Neuronal stem cell (in vitro differentiated cells): ENCODE measurements around the gene SCEL.

Source experiments
- DNase-seq: peaks from one replicate; pipeline ENCODE4 v3.0.0-alpha.2; 2013; ENCODE audit warnings: low spot score
- H2AFZ ChIP-seq: one replicate; pipeline ENCODE4 v1.6.1; 2013; ENCODE audit warnings: mild to moderate bottlenecking, low read length, inconsistent platforms
- H2AK5ac ChIP-seq: 2 replicates; pipeline ENCODE4 v1.6.1; 2013; ENCODE audit warnings: low read depth, mild to moderate bottlenecking, inconsistent platforms, low read length, moderate library complexity, mixed read lengths
- H2BK120ac ChIP-seq: 2 replicates; pipeline ENCODE4 v1.6.1; 2013; ENCODE audit warnings: low read depth, mild to moderate bottlenecking, inconsistent platforms, low read length, moderate library complexity, mixed read lengths
- H2BK12ac ChIP-seq: one replicate; pipeline ENCODE4 v1.6.1; 2013; ENCODE audit warnings: low read length, inconsistent platforms
- H2BK15ac ChIP-seq: 2 replicates; pipeline ENCODE4 v1.6.1; 2013; ENCODE audit warnings: mild to moderate bottlenecking, low read length, inconsistent platforms, mixed read lengths
- H2BK5ac ChIP-seq: one replicate; pipeline ENCODE4 v1.6.1; 2013; ENCODE audit warnings: inconsistent platforms, mild to moderate bottlenecking, low read length, moderate library complexity
- H3K14ac ChIP-seq: one replicate; pipeline ENCODE4 v1.6.1; 2013; ENCODE audit warnings: low read length, inconsistent platforms
- H3K18ac ChIP-seq: 2 replicates; pipeline ENCODE4 v1.6.1; 2013; ENCODE audit warnings: low read length, inconsistent platforms
- H3K23ac ChIP-seq: 2 replicates; pipeline ENCODE4 v1.6.1; 2013; ENCODE audit warnings: low read depth, mild to moderate bottlenecking, mixed read lengths, low read length, inconsistent platforms; ENCODE audit not compliant: poor library complexity
- H3K27ac ChIP-seq: replicated peaks from 3 replicates; pipeline ENCODE4 v1.5.1; 2013; ENCODE audit warnings: low read length, inconsistent platforms
- H3K27me3 ChIP-seq, 3 experiments: 2 replicates each; pipeline ENCODE4 v1.6.1; 2013; ENCODE audit warnings: low read length in 3 of 3, mild to moderate bottlenecking in 2 of 3, inconsistent platforms in 1 of 3, low read depth in 1 of 3, mixed read lengths in 1 of 3, moderate library complexity in 1 of 3; ENCODE audit not compliant: control insufficient read depth in 3 of 3, insufficient read depth in 3 of 3
- H3K36me3 ChIP-seq, 2 donors: replicated peaks in 1 of 2; 2 replicates each; pipeline ENCODE4 v1.6.1; 2013; ENCODE audit warnings: low read length in 2 of 2; ENCODE audit not compliant: control insufficient read depth in 2 of 2, insufficient read depth in 2 of 2
- H3K4ac ChIP-seq: 2 replicates; pipeline ENCODE4 v1.6.1; 2013; ENCODE audit warnings: inconsistent platforms, mild to moderate bottlenecking, low read length, moderate library complexity
- H3K4me1 ChIP-seq, 2 donors: 1 replicate in 1 of 2; 2 replicates in 1 of 2; pipeline ENCODE4 v1.6.1; 2013; ENCODE audit warnings: low read length in 2 of 2, low read depth in 1 of 2; ENCODE audit not compliant: control insufficient read depth in 2 of 2, insufficient read depth in 1 of 2
- H3K4me2 ChIP-seq: one replicate; pipeline ENCODE4 v1.6.1; 2013; ENCODE audit warnings: mild to moderate bottlenecking, low read length, inconsistent platforms; ENCODE audit not compliant: insufficient read depth, poor library complexity, severe bottlenecking
- H3K4me3 ChIP-seq, 2 donors: 2 replicates each; pipeline ENCODE4 v1.5.1; 2013; ENCODE audit warnings: low read length in 2 of 2, mild to moderate bottlenecking in 2 of 2, inconsistent platforms in 1 of 2, moderate library complexity in 1 of 2
- H3K79me1 ChIP-seq: one replicate; pipeline ENCODE4 v1.6.1; 2013; ENCODE audit warnings: low read depth, mild to moderate bottlenecking, inconsistent platforms, low read length, moderate library complexity
- H3K9ac ChIP-seq: one replicate; pipeline ENCODE4 v1.6.1; 2013; ENCODE audit warnings: mild to moderate bottlenecking, low read depth, low read length, inconsistent platforms; ENCODE audit not compliant: poor library complexity
- H3K9me3 ChIP-seq, 2 donors: replicated peaks in 1 of 2; 2 replicates each; pipeline versions ENCODE3 to v1.6.1; 2013; ENCODE audit warnings: low read length in 2 of 2, mild to moderate bottlenecking in 2 of 2, inconsistent platforms in 1 of 2, low read depth in 1 of 2, mixed read lengths in 1 of 2, moderate library complexity in 1 of 2; ENCODE audit not compliant: control insufficient read depth in 2 of 2, insufficient read depth in 1 of 2
- H4K8ac ChIP-seq: one replicate; pipeline ENCODE4 v1.6.1; 2013; ENCODE audit warnings: low read depth, mild to moderate bottlenecking, inconsistent platforms, low read length, moderate library complexity
- H4K91ac ChIP-seq: one replicate; pipeline ENCODE4 v1.6.1; 2013; ENCODE audit warnings: low read length, low read depth, mild to moderate bottlenecking, inconsistent platforms; ENCODE audit not compliant: poor library complexity
- WGBS, 2 donors: extraction: QIAGEN DNeasy Blood & Tissue Kit; methylation state at CpG; one replicate each; pipeline ENCODE4 v1.1.7; 2013; ENCODE audit warnings: missing lambda C conversion rate in 2 of 2, mixed read lengths in 1 of 2; ENCODE audit not compliant: insufficient read length in 2 of 2, insufficient replicate concordance in 1 of 2; ENCODE audit errors: extremely low coverage in 2 of 2; 5-methylcytosine and 5-hydroxymethylcytosine counted together

Gene SCEL

DNA sequence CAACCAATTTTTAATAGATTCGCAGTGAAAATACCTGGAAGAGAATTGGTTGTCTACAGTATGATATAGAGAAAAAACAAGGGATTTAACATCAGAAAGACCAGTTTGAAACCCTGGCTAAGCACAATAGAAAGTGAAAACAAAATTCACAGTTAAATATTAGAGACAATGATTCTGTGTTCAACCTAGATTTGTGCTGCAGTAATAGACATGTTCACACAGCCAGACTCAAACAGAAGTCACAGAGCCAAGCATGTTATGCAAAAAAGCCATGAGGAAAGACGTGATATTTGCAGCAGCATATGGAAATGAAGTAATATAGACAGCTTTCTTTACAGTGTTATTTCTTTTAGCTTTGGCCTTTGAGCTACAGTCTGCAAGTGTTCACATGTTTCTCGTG is 48.1 kb downstream of the SCEL start:
- Histone ChIP-seq H2BK120ac (no peak overlapping the region), H4K8ac (no peak overlapping the region), H2BK12ac (no peak overlapping the region), H3K4ac (no peak overlapping the region), H4K91ac (no peak overlapping the region), H3K4me3 (no peak overlapping the region), H2BK15ac (no peak overlapping the region), H3K14ac (no peak overlapping the region), H3K27ac (no peak overlapping the region), H3K9me3 (no peaks in the 10 kb centered on the region), H2AFZ (no peak overlapping the region), H3K9ac (no peak overlapping the region), H3K79me1 (no peaks in the 10 kb centered on the region), H3K27me3 (peaks cover 0 to 3% (median 0%) of the 10 kb centered on the region in 3 experiments), H3K4me1 (peaks cover 0 to 2% of the 10 kb centered on the region in 2 donors), H3K18ac (no peak overlapping the region), H3K4me2 (no peak overlapping the region), H2BK5ac (no peak overlapping the region), H3K23ac (no peak overlapping the region), H3K36me3 (no peaks in the 10 kb centered on the region), H2AK5ac (no peak overlapping the region)
- no CpG with 5 or more reads among the region's 3 CpGs for WGBS, 2 donors
- no peak for DNase-seq

DNA sequence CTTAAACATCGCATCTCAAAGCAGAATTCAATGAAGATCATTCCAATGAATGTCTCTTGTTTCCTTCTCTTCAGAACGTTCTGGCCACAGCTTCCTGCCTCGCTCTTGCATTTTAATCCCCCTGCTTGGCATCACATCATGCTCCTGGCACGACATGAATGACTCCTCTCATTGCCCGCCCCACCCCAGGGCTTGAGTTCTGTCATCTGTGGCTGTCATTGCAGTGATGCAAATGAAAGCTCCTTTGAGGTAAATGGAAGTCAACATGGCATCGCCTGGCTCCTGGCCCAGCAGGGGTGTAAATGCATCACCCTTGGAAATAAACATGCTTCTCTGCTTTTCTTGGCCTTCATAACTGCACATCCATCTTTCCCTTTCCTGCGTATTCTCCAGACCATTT is 48.6 kb downstream of the SCEL start:
- no peak overlapping the region for H2BK5ac ChIP-seq
- H4K91ac ChIP-seq: no peak overlapping the region
- H3K9me3 ChIP-seq: no peaks in the 10 kb centered on the region
- H2BK15ac ChIP-seq: no peak overlapping the region
- no peak overlapping the region for H3K27ac ChIP-seq
- H3K4ac ChIP-seq: no peak overlapping the region
- H2AFZ ChIP-seq: no peak overlapping the region
- no peak overlapping the region for H3K23ac ChIP-seq
- H3K36me3 ChIP-seq: no peaks in the 10 kb centered on the region
- no peak overlapping the region for H3K9ac ChIP-seq
- no peaks in the 10 kb centered on the region for H3K79me1 ChIP-seq
- no peak overlapping the region for H2AK5ac ChIP-seq
- no peak for DNase-seq
- WGBS, 2 donors: no CpG with 5 or more reads among the region's 7 CpGs
- H3K4me3 ChIP-seq: no peak overlapping the region
- no peak overlapping the region for H4K8ac ChIP-seq
- H2BK120ac ChIP-seq: no peak overlapping the region
- H3K27me3 ChIP-seq: peaks cover 0 to 3% (median 0%) of the 10 kb centered on the region in 3 experiments
- no peak overlapping the region for H3K14ac ChIP-seq
- H3K18ac ChIP-seq: no peak overlapping the region
- H3K4me1 ChIP-seq: peaks cover 0 to 2% of the 10 kb centered on the region in 2 donors
- no peak overlapping the region for H3K4me2 ChIP-seq
- H2BK12ac ChIP-seq: no peak overlapping the region

DNA sequence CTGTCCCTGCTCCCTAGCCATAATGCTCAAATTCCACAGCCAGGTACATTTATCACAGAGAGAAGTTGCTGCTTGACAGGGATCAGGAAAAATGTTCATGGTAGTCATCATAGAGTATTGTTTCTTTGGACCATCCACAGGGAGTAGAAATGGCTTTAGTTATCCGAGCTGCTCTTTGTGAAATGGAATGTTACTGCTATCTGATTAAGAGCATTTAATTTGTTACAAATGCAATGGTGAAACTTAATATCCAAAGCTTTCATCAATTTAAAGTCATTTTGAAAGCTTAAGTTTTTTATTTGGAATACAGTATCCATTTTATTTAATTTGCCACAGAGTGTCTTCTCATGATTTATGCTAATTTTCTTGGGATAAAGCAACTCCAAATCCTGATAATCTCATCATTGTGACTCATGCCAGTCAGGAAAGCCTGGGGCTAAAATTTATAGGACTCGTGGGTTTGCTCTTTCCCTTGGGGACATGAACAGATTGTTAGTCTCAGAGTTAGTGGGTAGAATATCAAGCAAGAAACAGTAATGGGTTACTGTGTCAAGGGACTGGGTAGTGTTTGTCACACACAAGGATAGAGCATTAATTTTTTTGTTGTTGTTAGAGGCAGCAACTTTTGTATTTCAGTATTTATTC is 59.8 kb downstream of the SCEL start:
- Histone ChIP-seq H2BK120ac (no peak overlapping the region), H2AK5ac (no peak overlapping the region), H3K4me3 (no peak overlapping the region), H3K36me3 (no peaks in the 10 kb centered on the region), H4K8ac (no peak overlapping the region), H3K4me2 (no peak overlapping the region), H4K91ac (no peak overlapping the region), H3K4ac (no peak overlapping the region), H2BK15ac (no peak overlapping the region), H3K9me3 (no peaks in the 10 kb centered on the region), H3K79me1 (no peaks in the 10 kb centered on the region), H3K27ac (no peak overlapping the region), H2AFZ (no peak overlapping the region), H2BK5ac (no peak overlapping the region), H3K9ac (no peak overlapping the region), H3K18ac (no peak overlapping the region), H3K14ac (no peak overlapping the region), H3K4me1 (no peaks in the 10 kb centered on the region), H2BK12ac (no peak overlapping the region), H3K27me3 (no peaks in the 10 kb centered on the region), H3K23ac (no peak overlapping the region)
- no peak for DNase-seq
- WGBS, 2 donors: no CpG with 5 or more reads among the region's 2 CpGs

DNA sequence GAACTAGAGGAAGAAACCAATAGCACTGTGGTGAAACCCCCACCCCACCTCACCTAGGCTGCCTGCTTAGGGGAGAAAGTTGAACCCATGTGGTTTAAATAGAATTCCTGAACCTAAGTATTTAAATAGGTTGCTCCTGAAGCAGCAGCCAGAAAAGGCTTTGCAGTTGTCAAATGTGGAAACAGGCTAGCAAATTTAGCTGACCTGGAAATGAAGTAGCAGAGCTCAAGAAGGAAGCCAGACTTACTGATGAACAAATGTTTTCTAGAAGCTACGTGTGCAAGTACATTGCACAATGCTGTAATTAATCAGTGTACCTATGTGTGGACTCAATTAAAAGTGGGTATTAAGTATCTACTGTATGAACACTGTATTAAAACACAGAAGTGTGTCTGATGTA is 61.3 kb downstream of the SCEL start:
- H4K8ac ChIP-seq: no peak overlapping the region

More for the DNA sequence above, 61.3 kb downstream of the SCEL start:
- H2BK120ac ChIP-seq: no peak overlapping the region
- no CpG with 5 or more reads among the region's 1 CpG for WGBS, 2 donors
- H3K36me3 ChIP-seq: no peaks in the 10 kb centered on the region
- no peaks in the 10 kb centered on the region for H3K27me3 ChIP-seq
- no peak overlapping the region for H2BK15ac ChIP-seq
- H2BK5ac ChIP-seq: no peak overlapping the region
- H3K4me2 ChIP-seq: no peak overlapping the region
- H3K14ac ChIP-seq: no peak overlapping the region
- H3K4me3 ChIP-seq: no peak overlapping the region
- H2AK5ac ChIP-seq: no peak overlapping the region
- DNase-seq: no peak
- H3K18ac ChIP-seq: no peak overlapping the region
- H3K27ac ChIP-seq: no peak overlapping the region
- H4K91ac ChIP-seq: no peak overlapping the region
- H3K79me1 ChIP-seq: no peaks in the 10 kb centered on the region
- no peak overlapping the region for H3K4ac ChIP-seq
- no peaks in the 10 kb centered on the region for H3K4me1 ChIP-seq
- no peaks in the 10 kb centered on the region for H3K9me3 ChIP-seq
- no peak overlapping the region for H2AFZ ChIP-seq
- H3K23ac ChIP-seq: no peak overlapping the region
- no peak overlapping the region for H2BK12ac ChIP-seq
- H3K9ac ChIP-seq: no peak overlapping the region
